ENCODE results near the gene ALAS2. TPM values are rescaled to one million over a fixed set of nuclear protein-coding genes. Genes with fewer than 3 reads are reported as not detected.

The ALAS2 gene
- total RNA-seq, 1 donor from 2014 or later: not detected

DNA sequence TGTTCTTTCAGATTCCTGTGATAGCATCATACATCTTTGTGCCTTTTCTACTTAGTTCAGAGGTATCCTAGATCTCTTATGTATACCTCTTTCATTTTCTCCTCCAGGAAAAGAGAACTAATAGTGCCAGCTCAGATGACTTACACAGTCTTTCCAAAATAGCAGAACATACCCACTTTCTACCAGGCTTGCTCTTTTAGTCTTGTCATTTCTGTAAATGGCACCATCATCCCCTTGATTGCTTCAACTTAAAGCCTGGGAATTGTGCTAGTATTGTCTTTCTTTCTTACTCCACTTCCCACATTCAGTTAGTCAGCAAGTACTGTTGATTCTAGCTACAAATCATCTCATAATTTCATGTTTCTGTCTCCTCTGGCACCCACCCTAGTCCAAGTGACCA lies 25.5 kb downstream of the ALAS2 start:
- peaks cover 13% of the 10 kb centered on the region for H3K36me3 Mint-ChIP-seq (ENCODE audit: low read depth)
- no peak overlapping the region for H3K4me3 Mint-ChIP-seq (ENCODE audit: unreplicated experiment)
- TF ChIP-seq CTCF (IDR thresholded peaks at IDR 0.05): no peak
- H3K9me3 Mint-ChIP-seq (ENCODE audit: low read depth): peaks cover 6% of the 10 kb centered on the region
- no peaks in the 10 kb centered on the region for H3K27me3 Mint-ChIP-seq (ENCODE audit: low read depth)
- DNase-seq (ENCODE audit: low spot score): no peak
- no peak overlapping the region for H3K27ac Mint-ChIP-seq (ENCODE audit: unreplicated experiment)
- H3K4me1 Mint-ChIP-seq (ENCODE audit: low read depth): peaks cover 13% of the 10 kb centered on the region

DNA sequence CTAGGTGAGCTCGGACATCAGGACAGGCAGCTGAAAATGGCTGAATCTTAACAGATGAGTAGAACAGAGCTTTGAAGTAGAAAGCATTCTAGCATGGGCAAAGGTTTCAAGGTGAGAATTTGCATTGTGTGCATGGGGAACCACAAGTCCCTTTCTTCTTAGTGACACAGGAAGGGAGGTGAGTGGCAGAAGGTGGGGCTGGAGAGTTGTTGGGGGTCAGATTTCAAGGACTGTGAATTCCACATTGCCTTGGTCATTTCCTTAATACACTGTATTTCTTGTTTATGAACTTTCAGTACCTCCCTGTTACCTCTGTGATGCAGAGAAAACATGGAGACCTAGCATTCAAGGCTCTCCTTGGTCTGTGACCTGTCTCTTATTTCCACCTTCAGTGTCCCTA lies 26.5 kb downstream of the ALAS2 start:
- DNase-seq (ENCODE audit: low spot score): no peak
- H3K27me3 Mint-ChIP-seq (ENCODE audit: low read depth): no peaks in the 10 kb centered on the region
- H3K4me3 Mint-ChIP-seq (ENCODE audit: unreplicated experiment): no peak overlapping the region
- peaks cover 13% of the 10 kb centered on the region for H3K36me3 Mint-ChIP-seq (ENCODE audit: low read depth)
- H3K27ac Mint-ChIP-seq (ENCODE audit: unreplicated experiment): no peak overlapping the region
- no peak for TF ChIP-seq CTCF (IDR thresholded peaks at IDR 0.05)
- peaks cover 17% of the 10 kb centered on the region for H3K4me1 Mint-ChIP-seq (ENCODE audit: low read depth)
- H3K9me3 Mint-ChIP-seq (ENCODE audit: low read depth): peaks cover 7% of the 10 kb centered on the region

DNA sequence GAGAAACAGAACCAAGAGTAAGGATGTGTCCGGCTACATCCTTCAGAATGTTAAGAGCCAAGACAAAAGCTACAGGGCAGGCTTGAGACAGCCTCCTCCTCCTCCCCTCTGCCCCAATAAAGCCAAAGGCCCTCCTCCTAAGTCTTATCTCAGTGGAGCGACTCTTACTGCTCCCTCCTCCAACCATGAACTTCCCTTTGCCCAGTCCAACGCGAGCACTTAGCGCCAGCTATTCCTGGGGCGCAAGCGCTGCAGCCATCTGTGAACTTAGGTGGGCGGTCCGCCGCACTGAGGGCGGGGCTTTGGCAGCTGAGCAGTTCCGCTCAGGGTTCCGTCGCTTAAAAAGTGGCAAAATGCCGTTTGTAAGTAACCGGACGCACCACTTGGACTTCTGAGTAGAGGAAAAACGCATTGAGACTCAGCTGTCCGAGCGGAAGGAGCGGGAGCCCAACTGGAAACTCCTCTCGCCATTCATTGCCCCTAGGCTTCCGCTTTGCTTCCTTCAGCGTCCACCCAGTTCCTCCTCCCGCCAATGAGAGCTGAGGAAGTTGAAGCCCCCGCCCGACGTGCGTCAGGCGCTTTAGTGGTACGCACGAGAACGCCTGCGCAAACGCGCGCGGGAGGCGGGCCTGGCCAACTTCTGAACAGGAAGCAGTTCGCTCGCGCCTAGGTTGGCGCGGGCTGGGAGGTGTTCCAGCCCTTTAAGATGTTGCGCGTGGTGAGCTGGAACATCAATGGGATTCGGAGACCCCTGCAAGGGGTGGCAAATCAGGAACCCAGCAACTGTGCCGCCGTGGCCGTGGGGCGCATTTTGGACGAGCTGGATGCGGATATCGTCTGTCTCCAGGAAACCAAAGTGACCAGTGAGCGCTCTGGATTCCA lies 30.8 kb downstream of the ALAS2 start, which contains the start of gene APEX2:
Gene APEX2, plus strand, starts transcription at position 647 of the 882 bp plus-strand sequence. Its CDS starts 60 bp downstream, at position 707.
- Mint-ChIP-seq H3K36me3 (ENCODE audit: low read depth) (peaks cover 6% of the 10 kb centered on the region), H3K27ac (ENCODE audit: unreplicated experiment) (peak within 1 kb of the TSS; percentile 92), H3K27me3 (ENCODE audit: low read depth) (no peaks in the 10 kb centered on the region), H3K9me3 (ENCODE audit: low read depth) (peaks cover 8% of the 10 kb centered on the region), H3K4me3 (ENCODE audit: unreplicated experiment) (peak within 1 kb of the TSS; percentile 84), H3K4me1 (ENCODE audit: low read depth) (peaks cover 15% of the 10 kb centered on the region)
- DNase-seq (ENCODE audit: low spot score): peak; percentile 95
- no peak for TF ChIP-seq CTCF (IDR thresholded peaks at IDR 0.05)

DNA sequence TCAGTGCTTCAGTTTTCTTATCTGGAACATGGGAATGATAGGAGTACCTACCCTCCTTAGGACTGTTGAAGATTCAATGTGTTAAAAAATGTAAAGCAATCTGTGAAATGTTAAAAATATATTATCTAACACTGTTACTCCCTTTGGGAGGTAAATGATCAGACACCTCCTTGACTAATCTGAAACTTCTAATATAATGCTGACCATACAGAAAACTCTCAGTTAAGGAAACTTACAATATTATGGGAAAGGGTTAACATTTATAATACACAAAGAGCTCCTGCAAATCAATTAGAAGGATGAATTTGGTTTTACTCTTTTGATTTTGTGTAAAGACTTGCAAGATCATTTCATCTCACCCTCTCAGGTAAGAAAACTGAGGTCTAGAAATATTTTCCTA lies 35.2 kb downstream of the ALAS2 start:
- Mint-ChIP-seq H3K27ac (ENCODE audit: unreplicated experiment) (no peak overlapping the region), H3K27me3 (ENCODE audit: low read depth) (no peaks in the 10 kb centered on the region), H3K9me3 (ENCODE audit: low read depth) (peaks cover 7% of the 10 kb centered on the region), H3K4me3 (ENCODE audit: unreplicated experiment) (no peak overlapping the region), H3K36me3 (ENCODE audit: low read depth) (no peaks in the 10 kb centered on the region), H3K4me1 (ENCODE audit: low read depth) (peaks cover 7% of the 10 kb centered on the region)
- no peak for DNase-seq (ENCODE audit: low spot score)
- TF ChIP-seq CTCF (IDR thresholded peaks at IDR 0.05): no peak

DNA sequence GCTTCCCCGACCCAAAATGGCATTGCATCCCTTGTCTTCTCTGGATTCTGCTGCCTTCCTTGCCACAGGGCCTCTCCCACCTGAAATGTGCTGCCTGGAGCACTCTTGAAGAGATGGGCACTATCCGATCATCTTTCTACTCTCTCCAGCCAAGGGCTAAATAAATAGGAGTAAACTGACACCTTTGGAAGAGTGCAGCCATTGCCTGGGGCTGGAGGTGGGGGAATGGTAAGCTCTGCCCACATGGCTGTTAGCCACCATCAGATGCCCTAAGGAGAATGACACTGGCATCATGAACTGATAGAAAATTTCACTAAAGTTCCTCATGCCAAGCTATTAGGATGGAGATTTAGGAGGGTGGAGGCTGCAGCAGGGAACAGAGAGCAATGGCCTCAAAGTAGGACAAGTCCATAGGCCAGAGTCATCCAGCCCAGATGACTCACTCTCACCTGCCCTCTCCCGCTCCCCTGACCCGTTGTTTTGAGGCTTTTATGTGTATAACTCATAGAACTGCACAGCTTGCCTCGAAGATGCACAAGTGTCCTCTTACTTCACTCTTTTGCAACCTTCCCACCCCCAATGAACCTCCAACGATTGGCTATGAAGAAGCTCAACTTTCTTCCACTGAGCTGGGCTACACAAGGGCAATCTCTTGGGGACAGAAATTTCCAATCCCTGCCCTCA lies 36.0 kb downstream of the ALAS2 start:
- no peaks in the 10 kb centered on the region for H3K27me3 Mint-ChIP-seq (ENCODE audit: low read depth)
- H3K9me3 Mint-ChIP-seq (ENCODE audit: low read depth): peaks cover 7% of the 10 kb centered on the region
- TF ChIP-seq CTCF (IDR thresholded peaks at IDR 0.05): no peak
- DNase-seq (ENCODE audit: low spot score): no peak
- no peak overlapping the region for H3K27ac Mint-ChIP-seq (ENCODE audit: unreplicated experiment)
- no peaks in the 10 kb centered on the region for H3K36me3 Mint-ChIP-seq (ENCODE audit: low read depth)
- peaks cover 6% of the 10 kb centered on the region for H3K4me1 Mint-ChIP-seq (ENCODE audit: low read depth)
- H3K4me3 Mint-ChIP-seq (ENCODE audit: unreplicated experiment): no peak overlapping the region
